ENCODE data around the gene UBAC1. TPM values are rescaled to one million over a fixed set of nuclear protein-coding genes. Genes with fewer than 3 reads are reported as not detected.
A peak's percentile ranks its signal among the peaks of the same experiment; 100 is the strongest.
"Not testable (repeated sequence)": the region's sequence is repeated elsewhere in the genome, so short reads cannot be mapped to it uniquely, and the experiment has no call there.

The UBAC1 gene
- polyA plus RNA-seq, 3 donors: 30.9 to 35.9 (median 33.2) TPM

- no peak for DNase-seq (ENCODE audit: extremely low read depth in 1 of 11, low read depth in 9 of 11, low spot score in 4 of 11)
These were observed 6.9 kb upstream of the UBAC1 start for GRCh38 chr9:135968083-135968476.

- not testable (repeated sequence) for DNase-seq (ENCODE audit: extremely low read depth in 1 of 11, low read depth in 9 of 11, low spot score in 4 of 11)
These were observed 5.7 kb upstream of the UBAC1 start for GRCh38 chr9:135966916-135967260.

- no peak for DNase-seq (ENCODE audit: extremely low read depth in 1 of 11, low read depth in 9 of 11, low spot score in 4 of 11)
These were observed 4.1 kb upstream of the UBAC1 start for GRCh38 chr9:135965124-135965756.

DNA sequence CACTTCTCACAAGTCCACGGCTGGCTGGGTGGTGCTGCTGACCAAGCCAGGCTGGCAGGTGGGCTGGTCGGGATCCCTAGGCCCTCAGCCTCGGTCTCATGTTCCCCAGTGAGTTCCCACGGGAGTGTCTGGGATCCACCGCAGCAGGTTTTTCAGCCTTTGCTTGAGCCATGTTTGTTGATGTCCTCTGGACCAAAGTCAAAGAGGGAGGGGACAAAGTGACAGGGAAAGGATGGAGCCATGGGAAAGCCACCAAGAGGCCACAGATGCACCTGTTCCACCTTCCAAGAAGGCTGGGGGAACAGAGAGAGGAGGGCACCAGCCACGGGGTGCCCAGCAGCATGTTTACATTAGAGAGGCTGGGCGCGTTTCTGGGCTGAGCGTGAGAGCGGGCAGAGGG, 2.8 kb upstream of the UBAC1 start:
- DNase-seq (ENCODE audit: extremely low read depth in 1 of 11, low read depth in 9 of 11, low spot score in 4 of 11): no peak

- DNase-seq (ENCODE audit: extremely low read depth in 1 of 11, low read depth in 9 of 11, low spot score in 4 of 11): no peak
These were observed 2.2 kb upstream of the UBAC1 start for GRCh38 chr9:135963338-135963737.

DNA sequence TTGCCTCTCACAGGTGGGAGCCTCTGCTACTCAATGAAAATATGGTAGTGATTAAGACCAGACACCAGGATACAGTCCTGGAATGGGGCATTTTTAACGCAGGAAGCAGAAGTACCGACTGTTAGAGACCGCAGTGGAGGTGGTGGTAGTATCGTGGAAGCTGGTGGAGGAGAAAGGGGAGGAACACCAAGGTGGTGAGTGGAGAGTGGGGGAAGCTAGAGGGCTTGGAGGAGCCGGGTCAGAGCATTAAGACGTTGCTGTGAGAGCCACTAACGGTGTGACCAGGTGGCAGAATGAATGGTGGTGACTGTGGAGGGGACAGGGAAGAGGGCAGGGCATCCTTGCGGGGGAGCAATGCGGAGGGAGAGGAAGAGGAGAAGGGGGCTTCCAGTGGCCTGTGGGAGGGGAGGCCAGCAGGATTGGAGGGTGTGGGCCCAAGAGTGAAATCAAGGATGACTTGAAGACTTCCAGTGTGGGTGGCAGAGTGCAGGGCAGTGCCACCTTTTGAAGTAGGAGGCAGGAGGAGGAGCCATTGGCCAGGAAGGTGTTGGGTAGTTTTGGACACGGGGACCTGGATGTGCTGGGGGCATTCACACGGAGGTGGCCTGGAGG, 1.6 kb upstream of the UBAC1 start:
- DNase-seq (ENCODE audit: extremely low read depth in 1 of 11, low read depth in 9 of 11, low spot score in 4 of 11): no peak

- DNase-seq (ENCODE audit: extremely low read depth in 1 of 11, low read depth in 9 of 11, low spot score in 4 of 11): no peak
These were observed 880 bp upstream of the UBAC1 start for GRCh38 chr9:135961811-135962695.

- no peak for DNase-seq (ENCODE audit: extremely low read depth in 1 of 11, low read depth in 9 of 11, low spot score in 4 of 11)
These were observed 529 bp downstream of the UBAC1 start for GRCh38 chr9:135960411-135961276.

DNA sequence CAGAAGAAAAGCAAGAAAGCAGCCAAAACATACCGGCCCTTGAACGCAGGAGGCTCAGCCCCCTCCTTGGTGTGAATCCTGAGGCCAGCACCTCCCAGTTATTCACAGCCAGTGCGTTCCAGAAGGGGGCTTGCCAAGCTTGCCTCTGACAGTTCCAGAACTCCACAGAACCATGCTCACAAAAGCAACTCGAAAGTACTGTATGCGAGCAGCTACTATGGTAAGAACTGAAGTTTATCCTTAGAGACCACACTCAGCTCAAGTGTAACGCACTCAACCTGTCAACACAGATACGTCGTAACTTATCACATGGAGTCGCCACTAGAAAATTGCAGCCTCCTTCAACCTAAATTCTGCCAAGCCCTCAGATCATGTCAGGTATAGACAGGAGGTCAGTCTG, 1.4 kb downstream of the UBAC1 start:
- no peak for DNase-seq (ENCODE audit: extremely low read depth in 1 of 11, low read depth in 9 of 11, low spot score in 4 of 11)

DNA sequence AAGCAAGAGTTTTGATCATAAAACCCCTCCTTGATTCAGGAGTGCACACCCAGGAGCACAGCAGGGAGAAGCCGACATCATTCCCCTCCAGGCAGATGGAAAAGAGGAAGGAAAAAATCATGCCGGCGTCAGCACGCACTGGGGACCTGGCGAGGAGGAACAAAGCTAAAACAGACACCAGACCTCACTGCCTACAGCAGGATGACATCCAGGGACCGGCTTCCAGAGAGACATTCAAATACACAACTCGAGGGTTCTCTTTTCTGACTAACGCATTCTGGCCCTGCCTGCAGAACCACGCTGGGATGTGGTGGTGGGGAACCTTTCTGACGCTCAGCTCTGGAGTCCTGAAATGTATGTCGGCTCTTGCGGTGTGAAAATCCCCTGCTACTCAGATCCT, 2.7 kb downstream of the UBAC1 start:
- no peak for DNase-seq (ENCODE audit: extremely low read depth in 1 of 11, low read depth in 9 of 11, low spot score in 4 of 11)

- DNase-seq (ENCODE audit: extremely low read depth in 1 of 11, low read depth in 9 of 11, low spot score in 4 of 11): no peak
These were observed 3.7 kb downstream of the UBAC1 start for GRCh38 chr9:135957431-135957830.

GRCh38 chr9:135956802-135957174, 4.4 kb downstream of the UBAC1 start:
- no peak for DNase-seq (ENCODE audit: extremely low read depth in 1 of 11, low read depth in 9 of 11, low spot score in 4 of 11)

GRCh38 chr9:135955934-135956801, 5.0 kb downstream of the UBAC1 start:
- no peak for DNase-seq (ENCODE audit: extremely low read depth in 1 of 11, low read depth in 9 of 11, low spot score in 4 of 11)

- DNase-seq (ENCODE audit: extremely low read depth in 1 of 11, low read depth in 9 of 11, low spot score in 4 of 11): no peak
These were observed 8.4 kb downstream of the UBAC1 start for GRCh38 chr9:135952664-135953206.

DNA sequence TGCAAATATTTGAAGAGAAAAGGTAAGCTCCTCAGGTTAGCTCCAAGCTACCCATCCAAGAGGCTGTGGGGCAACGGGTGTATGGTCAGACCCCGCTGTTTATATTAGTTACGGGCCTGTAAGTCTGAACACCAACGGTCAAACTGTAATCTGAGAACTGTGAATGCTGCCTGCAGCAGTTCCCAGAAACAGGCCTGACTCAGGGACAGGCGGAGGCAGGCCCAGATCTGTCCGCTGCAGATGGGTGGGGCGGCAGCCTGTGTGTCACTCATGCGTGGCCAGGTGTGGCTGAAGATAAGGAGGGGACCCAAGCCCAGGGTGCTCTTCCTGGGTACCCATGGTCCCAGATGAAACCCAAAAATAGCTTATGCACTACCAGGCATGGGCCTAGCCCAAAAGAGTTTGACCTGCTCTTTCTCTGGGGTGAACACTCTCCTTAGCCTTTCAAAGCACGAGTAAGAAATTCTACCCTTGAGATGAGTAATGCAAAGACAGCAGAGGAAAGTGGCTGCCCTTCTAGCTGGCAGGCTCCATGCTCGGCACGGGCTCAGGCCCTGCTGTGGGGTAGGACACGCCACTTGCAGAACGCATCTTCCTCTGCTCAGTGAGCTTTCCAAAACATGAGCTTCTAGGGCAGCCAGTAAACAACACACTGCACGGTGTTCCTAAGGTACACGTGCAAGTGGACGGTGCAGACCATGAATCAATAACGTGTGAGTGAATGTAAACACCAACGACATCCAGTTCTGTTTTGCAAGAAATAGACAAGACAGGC, 9.1 kb downstream of the UBAC1 start:
- peak in 6 of 11 donors; percentile 35 to 70 (median 63) for DNase-seq (ENCODE audit: extremely low read depth in 1 of 11, low read depth in 9 of 11, low spot score in 4 of 11)

DNA sequence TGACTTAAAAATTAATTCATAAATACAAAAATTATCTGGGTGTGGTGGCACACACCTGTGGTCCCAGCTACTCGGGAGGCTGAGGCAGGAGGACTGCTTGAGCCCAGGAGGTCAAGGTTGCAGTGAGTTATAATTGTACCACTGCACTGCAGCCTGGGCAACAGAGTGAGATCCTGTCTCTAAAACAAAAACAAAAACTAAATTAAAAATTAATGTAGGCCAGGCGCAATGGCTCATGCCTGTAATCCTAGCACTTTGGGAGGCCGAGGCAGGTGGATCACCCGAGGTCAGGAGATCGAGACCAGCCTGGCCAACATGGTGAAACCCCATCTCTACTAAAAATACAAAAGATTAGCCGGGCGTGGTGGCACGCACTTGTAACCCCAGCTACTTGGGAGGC, 9.9 kb downstream of the UBAC1 start:
- not testable (repeated sequence) for DNase-seq (ENCODE audit: extremely low read depth in 1 of 11, low read depth in 9 of 11, low spot score in 4 of 11)

DNA sequence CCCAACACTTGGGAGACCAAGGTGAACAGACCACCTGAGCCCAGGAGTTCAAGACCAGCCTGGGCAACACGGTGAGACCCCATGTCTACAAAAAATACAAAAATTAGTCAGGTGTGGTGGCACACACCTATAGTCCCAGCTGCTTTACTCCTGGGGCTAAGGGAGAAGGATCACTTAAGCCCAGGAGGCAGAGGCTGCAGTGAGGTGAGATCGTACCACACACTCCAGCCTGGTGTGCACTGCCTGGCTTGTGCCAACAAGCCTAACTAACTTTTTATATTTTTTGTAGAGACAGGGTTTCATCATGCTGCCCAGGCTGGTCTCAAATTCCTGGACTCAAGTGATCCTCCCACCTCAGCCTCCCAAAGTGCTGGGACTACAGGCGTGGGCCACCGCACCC, 10.3 kb downstream of the UBAC1 start:
- DNase-seq (ENCODE audit: extremely low read depth in 1 of 11, low read depth in 9 of 11, low spot score in 4 of 11): not testable (repeated sequence)
